HG03342 (cell line): ENCODE results near the gene MCCD1.

Source experiments
- ATAC-seq: cut with Tn5 transposase; IDR thresholded peaks from one replicate; pipeline ENCODE4 v1.9.1; 2021; ENCODE audit warnings: mild to moderate bottlenecking, moderate library complexity; ENCODE audit not compliant: unreplicated experiment

Gene MCCD1

DNA sequence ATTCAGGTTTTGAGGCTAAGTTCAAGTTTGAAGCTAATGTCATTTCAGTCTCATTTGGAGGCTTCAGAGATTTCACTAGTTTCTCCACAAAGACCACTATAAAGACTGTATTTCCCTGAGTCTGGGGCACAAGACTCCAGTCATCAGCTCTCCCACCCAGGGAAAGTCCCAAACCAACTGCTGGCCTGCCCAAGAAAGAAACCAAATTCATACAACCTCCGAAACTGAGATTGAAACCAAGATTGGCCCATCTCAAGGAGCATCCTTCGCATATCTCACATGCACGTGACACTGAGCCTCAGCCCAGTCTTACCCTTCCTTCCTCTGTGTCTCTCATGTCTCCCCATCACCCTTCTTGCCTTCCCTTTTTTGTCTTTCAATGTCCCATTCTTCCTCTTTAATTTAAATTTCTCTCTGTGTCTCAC is 39.8 kb downstream of the MCCD1 start:
- ATAC-seq, result peak; percentile 62

DNA sequence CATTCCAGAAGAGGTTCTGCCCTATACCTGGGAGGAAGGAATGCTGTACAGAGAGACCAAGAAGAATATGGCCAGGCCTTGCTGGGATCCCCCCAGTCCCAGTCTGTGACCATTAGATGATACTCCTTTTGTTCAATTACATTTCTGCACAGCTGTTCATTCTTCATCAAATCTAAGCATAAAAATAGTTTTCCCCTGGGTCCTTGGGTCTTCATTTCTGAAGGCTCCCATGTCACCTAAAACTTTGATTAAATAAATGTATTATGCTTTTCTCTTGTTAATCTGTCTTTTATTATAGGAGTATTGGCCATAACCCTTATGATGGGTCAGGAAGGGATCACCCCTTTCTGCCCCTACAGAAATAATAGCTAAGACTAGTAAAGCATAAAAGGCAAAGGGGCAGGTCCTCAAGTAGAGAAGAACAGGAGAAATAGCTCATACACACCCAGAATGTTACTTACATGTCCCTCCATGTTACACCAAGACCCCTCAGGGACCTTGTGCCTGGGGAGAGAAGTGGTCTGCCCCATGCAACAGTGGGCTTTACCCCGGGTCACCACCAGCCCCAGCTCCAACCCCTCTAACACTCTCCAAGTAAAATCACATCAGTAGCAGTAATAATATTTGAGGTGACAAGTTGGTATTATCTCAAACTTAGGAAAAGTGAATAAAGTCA is 41.2 kb downstream of the MCCD1 start:
- ATAC-seq, result no peak

DNA sequence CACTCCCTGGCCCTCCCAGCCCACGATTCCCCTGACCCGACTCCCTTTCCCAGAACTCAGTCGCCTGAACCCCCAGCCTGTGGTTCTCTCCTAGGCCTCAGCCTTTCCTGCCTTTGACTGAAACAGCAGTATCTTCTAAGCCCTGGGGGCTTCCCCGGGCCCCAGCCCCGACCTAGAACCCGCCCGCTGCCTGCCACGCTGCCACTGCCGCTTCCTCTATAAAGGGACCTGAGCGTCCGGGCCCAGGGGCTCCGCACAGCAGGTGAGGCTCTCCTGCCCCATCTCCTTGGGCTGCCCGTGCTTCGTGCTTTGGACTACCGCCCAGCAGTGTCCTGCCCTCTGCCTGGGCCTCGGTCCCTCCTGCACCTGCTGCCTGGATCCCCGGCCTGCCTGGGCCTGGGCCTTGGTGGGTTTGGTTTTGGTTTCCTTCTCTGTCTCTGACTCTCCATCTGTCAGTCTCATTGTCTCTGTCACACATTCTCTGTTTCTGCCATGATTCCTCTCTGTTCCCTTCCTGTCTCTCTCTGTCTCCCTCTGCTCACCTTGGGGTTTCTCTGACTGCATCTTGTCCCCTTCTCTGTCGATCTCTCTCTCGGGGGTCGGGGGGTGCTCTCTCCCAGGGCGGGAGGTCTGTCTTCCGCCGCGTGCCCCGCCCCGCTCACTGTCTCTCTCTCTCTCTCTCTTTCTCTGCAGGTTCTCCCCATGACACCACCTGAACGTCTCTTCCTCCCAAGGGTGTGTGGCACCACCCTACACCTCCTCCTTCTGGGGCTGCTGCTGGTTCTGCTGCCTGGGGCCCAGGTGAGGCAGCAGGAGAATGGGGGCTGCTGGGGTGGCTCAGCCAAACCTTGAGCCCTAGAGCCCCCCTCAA is 43.5 kb downstream of the MCCD1 start, which contains the start of gene LTA:
Gene LTA, plus strand, starts transcription at position 249 of the 871 bp plus-strand sequence. Its CDS starts 454 bp downstream, at position 703.
- ATAC-seq, result peak; percentile 46

DNA sequence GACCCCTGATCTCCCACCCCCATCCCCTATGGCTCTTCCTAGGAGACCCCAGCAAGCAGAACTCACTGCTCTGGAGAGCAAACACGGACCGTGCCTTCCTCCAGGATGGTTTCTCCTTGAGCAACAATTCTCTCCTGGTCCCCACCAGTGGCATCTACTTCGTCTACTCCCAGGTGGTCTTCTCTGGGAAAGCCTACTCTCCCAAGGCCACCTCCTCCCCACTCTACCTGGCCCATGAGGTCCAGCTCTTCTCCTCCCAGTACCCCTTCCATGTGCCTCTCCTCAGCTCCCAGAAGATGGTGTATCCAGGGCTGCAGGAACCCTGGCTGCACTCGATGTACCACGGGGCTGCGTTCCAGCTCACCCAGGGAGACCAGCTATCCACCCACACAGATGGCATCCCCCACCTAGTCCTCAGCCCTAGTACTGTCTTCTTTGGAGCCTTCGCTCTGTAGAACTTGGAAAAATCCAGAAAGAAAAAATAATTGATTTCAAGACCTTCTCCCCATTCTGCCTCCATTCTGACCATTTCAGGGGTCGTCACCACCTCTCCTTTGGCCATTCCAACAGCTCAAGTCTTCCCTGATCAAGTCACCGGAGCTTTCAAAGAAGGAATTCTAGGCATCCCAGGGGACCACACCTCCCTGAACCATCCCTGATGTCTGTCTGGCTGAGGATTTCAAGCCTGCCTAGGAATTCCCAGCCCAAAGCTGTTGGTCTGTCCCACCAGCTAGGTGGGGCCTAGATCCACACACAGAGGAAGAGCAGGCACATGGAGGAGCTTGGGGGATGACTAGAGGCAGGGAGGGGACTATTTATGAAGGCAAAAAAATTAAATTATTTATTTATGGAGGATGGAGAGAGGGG is 44.7 kb downstream of the MCCD1 start:
- no peak for ATAC-seq

DNA sequence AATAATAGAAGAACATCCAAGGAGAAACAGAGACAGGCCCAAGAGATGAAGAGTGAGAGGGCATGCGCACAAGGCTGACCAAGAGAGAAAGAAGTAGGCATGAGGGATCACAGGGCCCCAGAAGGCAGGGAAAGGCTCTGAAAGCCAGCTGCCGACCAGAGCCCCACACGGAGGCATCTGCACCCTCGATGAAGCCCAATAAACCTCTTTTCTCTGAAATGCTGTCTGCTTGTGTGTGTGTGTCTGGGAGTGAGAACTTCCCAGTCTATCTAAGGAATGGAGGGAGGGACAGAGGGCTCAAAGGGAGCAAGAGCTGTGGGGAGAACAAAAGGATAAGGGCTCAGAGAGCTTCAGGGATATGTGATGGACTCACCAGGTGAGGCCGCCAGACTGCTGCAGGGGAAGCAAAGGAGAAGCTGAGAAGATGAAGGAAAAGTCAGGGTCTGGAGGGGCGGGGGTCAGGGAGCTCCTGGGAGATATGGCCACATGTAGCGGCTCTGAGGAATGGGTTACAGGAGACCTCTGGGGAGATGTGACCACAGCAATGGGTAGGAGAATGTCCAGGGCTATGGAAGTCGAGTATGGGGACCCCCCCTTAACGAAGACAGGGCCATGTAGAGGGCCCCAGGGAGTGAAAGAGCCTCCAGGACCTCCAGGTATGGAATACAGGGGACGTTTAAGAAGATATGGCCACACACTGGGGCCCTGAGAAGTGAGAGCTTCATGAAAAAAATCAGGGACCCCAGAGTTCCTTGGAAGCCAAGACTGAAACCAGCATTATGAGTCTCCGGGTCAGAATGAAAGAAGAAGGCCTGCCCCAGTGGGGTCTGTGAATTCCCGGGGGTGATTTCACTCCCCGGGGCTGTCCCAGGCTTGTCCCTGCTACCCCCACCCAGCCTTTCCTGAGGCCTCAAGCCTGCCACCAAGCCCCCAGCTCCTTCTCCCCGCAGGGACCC is 45.6 kb downstream of the MCCD1 start:
- no peak for ATAC-seq

DNA sequence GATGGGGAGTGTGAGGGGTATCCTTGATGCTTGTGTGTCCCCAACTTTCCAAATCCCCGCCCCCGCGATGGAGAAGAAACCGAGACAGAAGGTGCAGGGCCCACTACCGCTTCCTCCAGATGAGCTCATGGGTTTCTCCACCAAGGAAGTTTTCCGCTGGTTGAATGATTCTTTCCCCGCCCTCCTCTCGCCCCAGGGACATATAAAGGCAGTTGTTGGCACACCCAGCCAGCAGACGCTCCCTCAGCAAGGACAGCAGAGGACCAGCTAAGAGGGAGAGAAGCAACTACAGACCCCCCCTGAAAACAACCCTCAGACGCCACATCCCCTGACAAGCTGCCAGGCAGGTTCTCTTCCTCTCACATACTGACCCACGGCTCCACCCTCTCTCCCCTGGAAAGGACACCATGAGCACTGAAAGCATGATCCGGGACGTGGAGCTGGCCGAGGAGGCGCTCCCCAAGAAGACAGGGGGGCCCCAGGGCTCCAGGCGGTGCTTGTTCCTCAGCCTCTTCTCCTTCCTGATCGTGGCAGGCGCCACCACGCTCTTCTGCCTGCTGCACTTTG is 46.7 kb downstream of the MCCD1 start, which contains the start of gene TNF:
Gene TNF, plus strand, starts transcription at position 231 of the 567 bp plus-strand sequence. Its CDS starts 177 bp downstream, at position 408.
- no peak for ATAC-seq

DNA sequence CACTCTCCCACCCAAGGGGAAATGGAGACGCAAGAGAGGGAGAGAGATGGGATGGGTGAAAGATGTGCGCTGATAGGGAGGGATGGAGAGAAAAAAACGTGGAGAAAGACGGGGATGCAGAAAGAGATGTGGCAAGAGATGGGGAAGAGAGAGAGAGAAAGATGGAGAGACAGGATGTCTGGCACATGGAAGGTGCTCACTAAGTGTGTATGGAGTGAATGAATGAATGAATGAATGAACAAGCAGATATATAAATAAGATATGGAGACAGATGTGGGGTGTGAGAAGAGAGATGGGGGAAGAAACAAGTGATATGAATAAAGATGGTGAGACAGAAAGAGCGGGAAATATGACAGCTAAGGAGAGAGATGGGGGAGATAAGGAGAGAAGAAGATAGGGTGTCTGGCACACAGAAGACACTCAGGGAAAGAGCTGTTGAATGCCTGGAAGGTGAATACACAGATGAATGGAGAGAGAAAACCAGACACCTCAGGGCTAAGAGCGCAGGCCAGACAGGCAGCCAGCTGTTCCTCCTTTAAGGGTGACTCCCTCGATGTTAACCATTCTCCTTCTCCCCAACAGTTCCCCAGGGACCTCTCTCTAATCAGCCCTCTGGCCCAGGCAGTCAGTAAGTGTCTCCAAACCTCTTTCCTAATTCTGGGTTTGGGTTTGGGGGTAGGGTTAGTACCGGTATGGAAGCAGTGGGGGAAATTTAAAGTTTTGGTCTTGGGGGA is 47.4 kb downstream of the MCCD1 start:
- no peak for ATAC-seq

DNA sequence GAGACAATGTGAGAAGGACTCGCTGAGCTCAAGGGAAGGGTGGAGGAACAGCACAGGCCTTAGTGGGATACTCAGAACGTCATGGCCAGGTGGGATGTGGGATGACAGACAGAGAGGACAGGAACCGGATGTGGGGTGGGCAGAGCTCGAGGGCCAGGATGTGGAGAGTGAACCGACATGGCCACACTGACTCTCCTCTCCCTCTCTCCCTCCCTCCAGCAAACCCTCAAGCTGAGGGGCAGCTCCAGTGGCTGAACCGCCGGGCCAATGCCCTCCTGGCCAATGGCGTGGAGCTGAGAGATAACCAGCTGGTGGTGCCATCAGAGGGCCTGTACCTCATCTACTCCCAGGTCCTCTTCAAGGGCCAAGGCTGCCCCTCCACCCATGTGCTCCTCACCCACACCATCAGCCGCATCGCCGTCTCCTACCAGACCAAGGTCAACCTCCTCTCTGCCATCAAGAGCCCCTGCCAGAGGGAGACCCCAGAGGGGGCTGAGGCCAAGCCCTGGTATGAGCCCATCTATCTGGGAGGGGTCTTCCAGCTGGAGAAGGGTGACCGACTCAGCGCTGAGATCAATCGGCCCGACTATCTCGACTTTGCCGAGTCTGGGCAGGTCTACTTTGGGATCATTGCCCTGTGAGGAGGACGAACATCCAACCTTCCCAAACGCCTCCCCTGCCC is 48.3 kb downstream of the MCCD1 start:
- no peak for ATAC-seq

DNA sequence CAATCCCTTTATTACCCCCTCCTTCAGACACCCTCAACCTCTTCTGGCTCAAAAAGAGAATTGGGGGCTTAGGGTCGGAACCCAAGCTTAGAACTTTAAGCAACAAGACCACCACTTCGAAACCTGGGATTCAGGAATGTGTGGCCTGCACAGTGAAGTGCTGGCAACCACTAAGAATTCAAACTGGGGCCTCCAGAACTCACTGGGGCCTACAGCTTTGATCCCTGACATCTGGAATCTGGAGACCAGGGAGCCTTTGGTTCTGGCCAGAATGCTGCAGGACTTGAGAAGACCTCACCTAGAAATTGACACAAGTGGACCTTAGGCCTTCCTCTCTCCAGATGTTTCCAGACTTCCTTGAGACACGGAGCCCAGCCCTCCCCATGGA is 48.8 kb downstream of the MCCD1 start:
- no peak for ATAC-seq

DNA sequence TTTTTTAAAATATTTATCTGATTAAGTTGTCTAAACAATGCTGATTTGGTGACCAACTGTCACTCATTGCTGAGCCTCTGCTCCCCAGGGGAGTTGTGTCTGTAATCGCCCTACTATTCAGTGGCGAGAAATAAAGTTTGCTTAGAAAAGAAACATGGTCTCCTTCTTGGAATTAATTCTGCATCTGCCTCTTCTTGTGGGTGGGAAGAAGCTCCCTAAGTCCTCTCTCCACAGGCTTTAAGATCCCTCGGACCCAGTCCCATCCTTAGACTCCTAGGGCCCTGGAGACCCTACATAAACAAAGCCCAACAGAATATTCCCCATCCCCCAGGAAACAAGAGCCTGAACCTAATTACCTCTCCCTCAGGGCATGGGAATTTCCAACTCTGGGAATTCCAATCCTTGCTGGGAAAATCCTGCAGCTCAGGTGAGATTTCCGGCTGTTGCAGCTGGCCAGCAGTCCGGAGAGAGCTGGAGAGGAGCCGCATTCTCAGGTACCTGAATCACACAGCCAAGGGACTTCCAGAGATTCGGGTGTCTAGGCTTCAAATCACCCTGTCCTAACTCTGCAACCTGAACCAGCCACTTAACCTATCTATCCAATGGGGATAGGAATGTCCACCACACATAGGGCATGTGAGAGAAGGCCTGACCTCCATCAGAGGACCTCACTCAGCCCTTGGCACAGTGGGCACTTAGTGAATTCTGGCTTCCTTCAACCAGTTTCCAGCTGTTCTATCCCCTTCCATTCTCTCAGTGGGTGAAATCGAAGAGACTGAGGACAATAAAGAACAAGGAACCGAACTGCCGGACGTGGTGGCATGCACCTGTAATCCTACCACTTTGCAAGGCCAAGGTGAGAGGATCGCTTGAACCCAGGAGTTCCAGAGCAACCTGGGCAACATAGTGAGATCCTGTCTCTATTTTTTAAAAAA is 49.7 kb downstream of the MCCD1 start:
- no peak for ATAC-seq

DNA sequence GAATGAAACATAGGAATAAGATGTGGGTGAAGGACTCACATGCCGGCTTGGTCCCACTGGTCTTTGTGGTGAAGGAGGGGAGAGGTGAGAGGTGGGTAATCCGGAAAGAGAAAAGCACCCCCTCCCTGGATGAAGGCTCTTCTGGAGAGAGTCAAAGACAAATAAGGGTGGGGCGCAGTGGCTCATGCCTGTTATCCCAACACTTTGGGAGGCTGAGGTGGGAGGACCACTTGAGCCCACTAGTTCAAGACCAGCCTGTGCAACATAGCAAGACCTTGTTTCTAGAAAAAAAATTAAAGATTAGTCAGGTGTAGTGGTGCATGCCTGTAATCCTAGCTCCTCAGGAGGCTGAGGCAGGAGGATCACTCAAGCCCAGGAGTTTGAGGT is 50.4 kb downstream of the MCCD1 start:
- ATAC-seq, result no peak
